CD4-positive, alpha-beta T cell treated with Interleukin-10 for 1 hour (primary cell): ENCODE results near the gene SETD7.

ENCODE experiments used
- DNase-seq: peaks from one replicate; pipeline ENCODE4 v3.0.0-alpha.2; 2020

SETD7 gene

DNA sequence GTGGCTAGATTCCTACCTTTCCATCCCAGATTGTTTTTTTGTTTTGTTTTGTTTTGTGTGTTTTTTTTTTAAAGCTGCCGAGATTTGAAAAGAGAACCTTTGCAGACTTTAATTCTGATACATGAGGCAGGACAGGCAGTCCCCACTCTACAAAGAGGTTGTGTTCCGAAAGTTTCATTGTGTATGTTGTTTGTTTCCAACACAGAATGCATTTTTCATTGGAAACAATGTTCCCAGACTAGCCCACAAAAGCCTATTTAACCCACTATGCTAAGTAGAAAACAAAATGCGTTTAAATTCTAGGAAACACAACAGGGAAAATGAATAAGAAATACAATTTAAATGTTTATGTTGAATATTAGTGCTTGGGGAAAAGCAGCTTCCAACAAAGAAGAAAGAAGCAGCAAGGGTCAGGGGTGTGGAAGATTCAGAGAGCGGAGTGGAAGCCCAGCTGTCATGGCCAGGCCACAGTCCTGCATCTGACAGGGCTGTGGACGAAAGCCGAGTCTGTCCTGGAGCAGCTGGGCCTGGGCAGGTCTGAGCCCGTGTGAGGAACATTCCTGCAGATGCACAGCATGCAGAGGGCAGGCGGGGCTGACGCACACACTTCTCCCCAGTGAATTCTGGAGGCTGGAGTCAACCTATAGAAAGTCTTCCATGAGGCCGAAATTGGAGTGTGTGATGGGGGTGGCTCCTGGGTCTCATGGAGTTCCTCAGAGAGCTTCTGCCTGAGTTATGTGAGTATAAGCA, 12.4 kb upstream of the SETD7 start:
- DNase-seq = no peak

DNA sequence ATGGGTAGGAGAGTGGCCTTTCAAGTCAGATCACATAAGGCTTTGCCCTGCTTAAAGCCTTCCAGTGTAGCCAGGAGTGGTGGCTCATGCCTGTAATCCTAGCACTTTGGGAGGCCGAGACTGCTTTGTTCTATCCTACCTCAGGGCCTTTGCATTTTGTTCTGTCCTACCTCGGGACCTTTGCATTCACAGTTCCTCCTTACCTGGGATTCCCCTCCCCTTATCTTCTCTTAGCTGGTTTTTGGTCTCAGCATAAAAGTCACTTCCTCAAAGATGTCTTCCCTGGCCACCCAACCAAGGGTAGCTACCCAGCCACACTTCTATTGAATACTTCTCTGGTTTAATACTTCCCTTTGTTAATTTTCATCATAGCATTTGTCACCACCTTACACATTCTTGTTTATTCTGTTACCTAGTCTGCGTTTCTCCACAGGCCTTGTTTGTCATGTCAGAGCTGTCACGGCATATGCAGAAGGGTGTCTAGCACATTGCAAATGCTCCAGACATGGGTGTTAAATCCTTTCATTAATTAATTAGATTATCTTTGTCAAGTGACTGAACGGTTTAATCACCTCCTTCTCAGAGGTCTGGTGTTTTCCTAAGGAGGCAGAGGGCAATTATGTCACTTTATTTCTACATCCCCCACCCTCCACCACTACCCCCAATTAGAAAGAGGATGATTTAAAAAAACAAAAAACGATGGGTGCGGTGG, 11.3 kb upstream of the SETD7 start:
- no peak for DNase-seq

DNA sequence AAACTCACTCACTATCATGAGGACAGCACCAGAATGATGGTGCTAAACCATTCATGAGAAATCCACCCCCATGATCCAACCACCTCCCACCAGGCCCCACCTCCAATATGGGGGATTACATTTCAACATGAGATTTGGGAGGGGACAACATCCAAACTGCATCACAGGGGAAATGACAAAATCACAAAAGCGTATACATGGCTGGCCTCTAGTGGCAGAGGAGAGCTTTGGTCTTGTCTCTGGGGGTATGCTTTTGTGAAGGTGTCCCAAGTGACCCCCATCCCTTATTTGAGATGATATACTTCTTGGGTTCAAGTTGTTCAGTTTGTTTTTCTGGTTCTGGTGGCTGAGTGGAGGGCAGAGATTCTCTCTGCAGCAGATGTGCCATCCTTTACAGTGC, 8.5 kb upstream of the SETD7 start:
- DNase-seq = peak; percentile 26

DNA sequence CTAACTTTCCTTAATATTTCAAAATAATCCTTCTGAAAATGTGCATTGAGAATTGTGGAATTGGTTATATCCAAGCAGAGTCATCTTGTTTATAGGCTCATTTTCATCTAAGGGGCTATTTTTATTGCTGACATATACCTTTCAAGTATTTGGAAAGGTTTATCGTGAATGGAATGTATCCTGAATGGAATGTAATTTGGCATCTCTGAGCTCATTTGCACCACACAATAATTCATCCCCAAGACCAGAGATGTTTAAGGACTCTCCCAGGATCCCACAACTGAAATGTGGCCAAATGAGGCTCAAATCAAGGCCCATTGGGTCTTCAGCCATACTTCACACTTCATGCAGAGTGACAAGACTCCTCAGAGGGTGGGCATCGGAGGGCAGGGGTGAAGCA, 7.5 kb upstream of the SETD7 start:
- DNase-seq = no peak

DNA sequence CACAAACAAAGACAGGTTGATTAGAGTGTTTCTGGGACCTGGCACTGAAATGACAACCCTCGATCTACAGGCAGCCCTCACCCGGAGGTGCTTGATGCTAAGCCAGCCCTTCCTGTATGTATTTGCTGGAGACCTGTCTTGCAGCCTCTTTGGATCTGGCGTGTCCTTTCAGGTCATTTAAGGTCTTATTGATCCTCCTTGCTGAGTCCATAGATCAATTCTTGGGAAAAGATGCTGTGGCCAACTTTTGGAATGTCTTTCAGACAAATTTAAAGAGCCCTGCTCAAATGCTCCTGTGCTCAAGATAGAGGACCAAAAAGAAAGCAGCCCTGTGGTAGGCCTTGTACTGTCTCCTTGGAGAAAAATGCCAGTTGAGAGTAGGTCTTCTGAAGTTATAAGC, 6.8 kb upstream of the SETD7 start:
- no peak for DNase-seq

DNA sequence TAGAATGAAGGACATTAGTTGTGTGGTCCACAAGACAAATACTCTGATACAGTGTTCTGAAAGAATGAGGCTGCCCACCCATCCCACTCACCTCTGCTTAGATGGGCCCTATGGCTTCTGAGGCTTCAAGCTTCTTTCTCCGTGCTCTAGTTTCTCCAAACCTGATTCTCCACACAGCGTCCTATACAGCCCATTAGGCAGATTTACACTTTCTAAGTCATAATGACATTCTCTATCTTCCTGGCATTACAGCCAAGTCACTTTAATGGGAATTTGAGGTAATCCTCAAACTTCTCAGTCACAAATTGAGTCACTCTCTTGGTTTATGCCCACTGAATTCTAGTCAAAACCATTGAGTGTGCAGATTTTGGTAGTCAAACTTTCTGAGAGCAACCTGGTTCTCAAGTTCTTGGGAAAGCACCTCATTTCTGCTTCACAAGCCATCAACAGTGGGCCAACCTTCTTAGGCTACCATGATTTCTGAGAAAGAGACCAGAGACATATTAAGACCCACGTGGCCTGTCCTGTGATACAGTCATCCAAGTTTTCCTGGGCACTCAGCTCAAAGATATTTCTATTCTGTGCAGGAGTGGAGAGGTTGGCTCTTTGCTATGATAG, 6.2 kb upstream of the SETD7 start:
- no peak for DNase-seq

DNA sequence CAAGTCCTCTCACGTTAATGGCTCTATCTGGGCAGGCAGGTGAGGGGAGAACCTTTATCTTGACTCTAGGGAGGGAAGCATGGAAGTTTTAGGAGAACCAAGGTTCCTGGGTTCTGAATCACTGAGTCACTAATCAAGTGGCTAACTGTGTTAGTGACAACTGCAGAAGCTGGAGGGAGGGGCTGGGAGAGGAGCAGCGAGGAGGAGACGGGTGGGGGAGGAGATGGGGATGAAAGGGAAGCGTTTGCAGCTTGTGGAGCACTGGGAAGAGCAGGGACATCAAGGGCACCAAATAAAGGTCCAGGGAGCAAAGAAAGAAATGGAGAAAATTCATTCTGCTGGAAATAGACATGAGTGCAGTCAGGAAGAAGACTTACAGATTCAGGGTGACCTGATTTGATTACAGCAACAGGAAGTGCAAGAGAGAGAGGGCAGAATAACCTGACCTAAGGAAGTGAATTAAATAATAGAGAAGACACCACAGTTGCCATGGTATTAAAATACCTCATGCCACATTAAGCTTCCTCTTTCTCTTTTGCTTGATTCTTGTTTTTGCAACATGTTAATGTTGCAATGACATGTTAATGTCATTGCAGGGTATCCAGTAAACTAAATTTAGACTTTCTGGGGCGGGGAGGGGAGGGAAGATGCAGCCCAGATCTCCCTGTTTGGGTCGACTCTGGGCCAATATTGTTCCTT, 4.5 kb upstream of the SETD7 start:
- peak; percentile 67 for DNase-seq

DNA sequence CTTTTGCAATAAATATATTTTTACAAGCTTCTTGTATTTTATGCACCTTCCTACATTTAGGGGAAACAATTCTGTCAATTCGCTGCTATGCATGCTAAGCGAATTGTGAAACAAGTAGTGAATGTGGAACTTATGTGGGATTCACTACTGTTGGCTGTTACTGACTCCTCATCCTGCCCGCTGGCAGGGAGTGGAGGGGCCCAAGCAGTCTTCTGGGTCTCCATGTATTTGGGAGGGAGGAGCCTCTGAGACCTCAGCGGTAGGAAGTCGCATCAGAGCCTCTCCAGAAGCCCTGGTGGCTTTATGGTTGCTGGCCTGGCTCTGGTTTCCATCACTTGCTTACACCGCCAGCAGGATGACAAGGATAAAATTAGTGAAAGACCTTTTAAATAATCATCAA, 3.7 kb upstream of the SETD7 start:
- DNase-seq = no peak

DNA sequence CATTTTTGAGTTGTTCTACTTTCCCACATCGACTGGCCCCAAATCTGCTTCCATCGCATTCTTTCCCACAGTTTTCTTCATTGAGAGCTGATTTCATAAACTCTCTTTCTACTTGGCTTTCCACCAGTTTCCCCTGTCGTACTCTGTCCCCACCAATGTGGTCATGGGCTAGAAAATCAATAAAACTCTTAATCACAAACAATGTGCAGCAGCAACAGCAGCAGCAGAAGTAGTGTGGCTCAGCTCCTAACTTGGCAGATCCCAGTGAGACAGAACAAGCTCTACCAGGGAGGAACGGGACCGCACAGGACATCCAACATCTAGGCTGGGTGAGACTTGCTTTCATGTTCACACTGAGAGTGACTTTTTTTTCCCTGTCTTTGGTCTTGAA, 3.1 kb upstream of the SETD7 start:
- DNase-seq = no peak

DNA sequence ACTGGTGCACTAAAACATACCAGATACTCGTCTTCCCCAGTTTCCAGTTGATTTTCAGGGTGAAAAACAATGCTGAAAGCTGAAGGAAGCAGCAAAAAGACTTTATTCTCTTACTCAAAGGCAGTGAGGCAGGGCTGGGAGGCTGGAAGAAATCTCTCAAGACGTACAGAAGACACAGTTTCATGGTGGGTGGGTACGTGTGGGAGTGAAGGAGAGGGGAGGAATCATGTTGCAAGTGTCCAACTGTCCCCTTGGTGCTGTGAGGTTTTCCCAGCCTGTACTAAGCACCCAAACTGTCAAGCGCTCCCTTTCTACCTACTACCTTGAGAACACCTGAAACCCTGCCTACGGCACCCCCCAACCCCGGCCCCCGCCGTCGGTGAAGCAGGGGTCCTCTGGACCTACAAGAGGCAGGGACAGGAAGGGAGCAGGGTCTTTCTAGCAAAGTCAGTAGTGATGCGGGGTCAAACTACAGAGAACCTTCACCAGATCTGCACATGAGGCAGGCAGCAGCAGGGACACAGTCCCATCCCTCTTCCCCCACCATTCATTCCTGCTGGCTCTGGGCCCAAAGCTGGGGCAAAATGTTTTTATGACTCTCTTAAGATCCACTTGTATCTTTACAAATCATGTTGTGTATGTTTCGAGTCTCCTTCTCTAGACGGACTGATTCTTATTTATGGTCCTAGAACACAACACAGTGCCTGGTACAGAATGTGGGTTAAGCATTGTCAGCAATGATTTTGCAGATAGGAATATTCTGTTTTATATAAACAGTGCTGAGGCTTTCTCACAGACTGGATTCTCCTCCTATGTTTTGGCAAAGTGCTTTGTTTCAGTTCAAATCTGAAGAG, 2.4 kb upstream of the SETD7 start:
- no peak for DNase-seq

DNA sequence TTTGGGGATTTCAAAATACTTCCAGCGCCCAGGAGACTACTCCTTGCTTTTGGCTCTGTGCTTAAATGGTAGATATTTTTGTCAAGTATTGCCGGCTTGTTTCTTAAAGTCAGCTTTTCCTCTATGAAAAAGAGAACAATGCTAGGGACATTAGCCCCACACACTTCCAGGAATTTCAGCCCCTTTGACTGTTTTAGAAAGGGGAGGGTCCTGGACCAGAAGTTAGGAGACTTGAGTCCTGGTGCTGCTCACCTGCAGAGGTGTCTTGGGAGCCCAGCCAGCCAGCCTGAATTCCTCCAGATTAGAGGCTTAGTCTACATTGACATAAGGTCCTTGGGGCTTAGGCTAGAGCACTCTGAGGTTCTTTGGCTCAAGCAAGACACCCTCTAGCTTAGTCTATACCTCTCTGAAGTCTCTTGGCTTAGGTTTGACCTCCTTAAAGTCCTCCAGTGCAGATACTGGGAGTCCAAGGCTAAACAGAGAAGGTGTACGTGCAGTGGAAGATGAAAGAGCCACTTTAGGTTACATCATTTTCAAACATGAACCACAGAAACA, 1.6 kb upstream of the SETD7 start:
- DNase-seq = peak; percentile 10

DNA sequence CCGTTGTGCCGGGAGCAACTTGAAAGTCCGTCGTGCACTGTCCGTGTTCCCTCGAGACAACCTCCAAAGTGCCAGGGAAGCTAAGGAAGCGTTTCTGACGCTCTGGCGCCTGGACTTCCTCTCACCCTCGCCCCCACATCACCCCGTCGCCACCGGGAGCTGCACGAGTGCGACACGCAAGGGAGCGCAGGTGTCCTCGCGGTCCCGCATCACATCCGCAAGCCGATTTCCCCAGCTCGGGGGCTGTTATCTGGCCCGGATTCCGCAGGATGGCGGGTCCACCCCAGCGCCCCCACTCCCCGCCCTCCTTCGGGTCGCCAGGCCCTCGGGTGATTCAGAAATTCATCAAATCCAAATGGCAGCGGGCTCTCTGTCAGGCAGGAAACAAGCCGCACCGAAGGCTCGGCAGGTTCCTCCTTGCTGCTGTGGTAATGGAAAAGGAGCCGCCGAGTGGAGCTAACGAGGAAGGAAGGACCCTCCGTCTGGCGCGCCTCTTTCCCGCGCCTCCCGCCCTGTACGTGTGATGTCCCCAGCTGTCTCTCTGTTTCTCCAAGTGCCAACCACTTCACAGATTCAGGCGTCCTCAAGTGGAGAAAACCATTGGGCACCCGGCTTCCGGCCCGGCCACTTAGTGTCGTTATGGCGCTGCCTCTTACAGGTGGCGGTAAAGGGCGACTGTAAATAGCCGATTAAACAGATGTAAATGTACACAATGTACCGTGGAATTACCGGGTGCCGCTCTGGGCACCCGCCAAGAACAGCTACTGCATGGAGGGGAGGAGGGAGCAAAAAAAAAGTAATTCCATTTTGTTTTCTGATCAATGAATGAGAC, 921 bp upstream of the SETD7 start:
- peak; percentile 68 for DNase-seq

DNA sequence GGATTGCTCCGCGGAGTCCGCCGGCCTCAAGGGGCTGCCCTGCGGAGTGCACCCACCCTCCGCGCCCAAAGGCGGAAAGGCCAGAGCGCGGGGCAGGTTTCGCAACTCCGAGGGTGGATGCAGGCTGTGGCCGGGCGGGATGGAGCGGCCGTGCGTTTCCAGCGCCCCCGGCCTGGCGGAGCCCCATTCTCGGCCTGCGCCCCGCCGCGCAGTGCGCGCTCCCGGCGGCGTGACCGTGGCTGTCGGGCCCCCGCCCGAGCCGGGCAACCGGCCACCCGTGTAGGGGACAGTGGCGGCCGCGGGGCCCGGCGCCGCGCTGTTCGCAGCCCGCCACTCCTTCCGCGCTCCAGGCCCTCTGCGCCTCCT, 331 bp downstream of the SETD7 start:
- no peak for DNase-seq

DNA sequence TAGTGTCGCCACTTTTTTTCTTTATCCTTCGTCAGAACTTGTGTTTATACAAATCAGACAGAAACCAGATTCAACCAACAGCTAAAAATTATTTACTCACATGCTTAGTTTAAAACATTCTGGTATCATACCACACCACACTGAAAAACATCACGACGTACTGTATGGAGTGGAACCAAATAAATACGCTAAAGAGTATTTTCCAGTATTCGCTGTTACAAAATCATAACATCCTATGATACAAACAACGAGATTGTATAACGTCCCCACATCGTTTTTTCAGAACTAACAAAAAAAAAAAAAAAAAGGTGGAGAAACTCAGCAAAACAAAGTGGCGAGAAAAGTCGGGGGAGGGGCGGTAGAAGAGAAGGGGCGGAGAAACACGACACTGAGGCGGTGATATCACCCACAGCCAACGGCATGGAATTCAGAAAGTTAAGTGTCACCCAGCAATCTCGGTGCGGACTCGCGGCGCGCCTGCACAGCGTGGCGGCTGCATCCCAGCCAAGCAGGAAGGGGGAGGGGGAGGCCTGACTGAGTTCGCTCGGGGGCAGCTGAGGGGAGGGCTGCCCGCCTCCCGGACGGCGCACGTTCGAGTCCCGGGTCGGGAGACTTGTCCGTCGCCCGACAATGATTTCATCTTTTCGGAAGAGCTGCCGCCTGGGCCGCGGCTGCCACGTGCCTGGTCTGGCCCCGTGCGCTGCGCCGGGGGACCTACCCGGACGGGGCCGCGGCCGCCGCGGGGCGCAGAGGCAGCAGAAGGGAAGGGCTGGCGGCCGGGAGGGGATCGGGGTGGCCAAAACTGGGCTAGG, 920 bp downstream of the SETD7 start:
- peak; percentile 90 for DNase-seq

DNA sequence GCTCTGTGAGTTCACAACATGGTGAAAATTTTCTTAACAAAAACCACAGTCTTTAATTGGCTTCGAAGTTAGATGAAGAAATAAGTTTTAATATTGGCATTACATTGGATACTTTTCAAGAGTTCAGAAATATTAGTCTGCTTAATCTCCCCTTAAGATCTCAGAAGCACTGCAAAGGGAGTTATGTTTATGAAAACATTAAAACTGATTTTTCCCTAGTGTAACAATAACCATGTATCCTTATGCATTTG, 1.5 kb downstream of the SETD7 start:
- no peak for DNase-seq

DNA sequence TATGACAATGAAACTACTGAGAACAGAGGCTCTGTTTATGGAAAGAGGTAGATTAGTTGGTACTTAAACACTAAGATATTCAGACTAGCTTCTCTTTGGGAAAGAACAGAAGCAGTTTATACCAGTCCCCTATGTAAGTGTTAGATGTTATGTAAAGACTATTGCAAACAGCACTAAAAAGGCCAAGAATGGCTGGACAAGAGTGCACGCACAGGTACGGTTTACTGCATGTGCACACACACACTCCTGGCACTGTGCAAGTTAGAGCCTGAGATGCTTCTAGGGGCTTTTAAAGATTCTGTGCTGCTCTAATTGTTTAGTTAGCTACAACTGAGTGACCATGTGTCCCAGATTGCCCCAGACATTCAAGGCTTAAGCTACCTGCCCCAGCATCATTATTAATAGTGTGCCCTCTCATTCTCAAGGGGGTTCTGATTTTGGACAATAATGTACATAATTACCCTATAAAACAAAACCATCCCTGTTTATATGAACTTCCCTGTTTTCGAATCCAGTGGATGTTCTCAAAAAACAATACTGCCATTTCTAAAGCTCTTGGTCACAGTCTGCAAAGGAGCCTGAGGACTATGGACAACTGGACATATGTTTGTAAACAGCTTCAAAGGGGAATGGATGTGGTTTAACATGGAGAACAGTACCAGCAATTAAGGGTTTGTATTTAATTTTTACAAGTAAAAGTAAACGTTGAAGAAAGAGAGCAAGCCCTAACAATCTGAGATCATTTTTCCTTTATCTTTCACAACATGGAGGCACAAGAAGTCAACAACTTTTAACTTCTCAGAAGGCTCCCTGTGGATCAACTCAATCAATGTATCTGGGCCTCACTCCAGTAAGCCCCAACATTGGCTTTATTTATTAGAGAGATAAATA, 2.0 kb downstream of the SETD7 start:
- no peak for DNase-seq

DNA sequence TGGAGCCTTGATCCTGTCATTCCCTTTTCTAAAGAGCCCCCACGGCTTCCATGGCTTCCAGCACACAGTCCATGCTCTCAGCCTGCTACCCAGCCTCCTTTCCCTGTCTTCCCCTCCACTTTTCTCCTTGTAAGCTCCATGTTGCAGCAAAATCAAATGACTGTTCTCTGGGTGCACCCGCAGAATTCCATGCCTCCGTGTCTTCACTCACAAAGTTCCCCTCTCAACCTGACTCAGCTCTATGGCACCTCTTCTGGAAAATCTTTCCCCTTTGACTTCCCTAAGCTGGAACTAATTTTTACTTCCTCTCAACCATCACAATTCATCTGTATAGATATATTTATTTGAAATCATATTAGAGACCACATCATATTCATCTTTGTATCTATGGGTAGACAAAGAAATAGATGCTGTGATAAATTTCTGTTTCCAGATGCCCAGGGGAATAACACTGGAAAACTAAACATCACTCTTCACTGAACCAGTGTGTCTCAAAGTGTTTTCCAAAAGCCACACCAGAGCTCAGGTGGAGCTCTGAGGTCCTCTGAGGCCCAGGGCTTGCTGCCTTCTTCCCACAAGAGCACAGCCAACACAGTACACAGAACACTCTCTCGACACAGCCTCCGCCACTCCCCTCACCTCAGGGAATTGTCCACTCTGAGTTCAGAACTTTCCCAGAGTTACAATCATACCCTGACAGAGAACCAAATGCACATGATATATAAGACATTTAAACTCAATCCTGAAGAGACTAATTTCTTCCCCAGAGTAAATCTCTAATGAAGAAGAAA, 3.3 kb downstream of the SETD7 start:
- no peak for DNase-seq

DNA sequence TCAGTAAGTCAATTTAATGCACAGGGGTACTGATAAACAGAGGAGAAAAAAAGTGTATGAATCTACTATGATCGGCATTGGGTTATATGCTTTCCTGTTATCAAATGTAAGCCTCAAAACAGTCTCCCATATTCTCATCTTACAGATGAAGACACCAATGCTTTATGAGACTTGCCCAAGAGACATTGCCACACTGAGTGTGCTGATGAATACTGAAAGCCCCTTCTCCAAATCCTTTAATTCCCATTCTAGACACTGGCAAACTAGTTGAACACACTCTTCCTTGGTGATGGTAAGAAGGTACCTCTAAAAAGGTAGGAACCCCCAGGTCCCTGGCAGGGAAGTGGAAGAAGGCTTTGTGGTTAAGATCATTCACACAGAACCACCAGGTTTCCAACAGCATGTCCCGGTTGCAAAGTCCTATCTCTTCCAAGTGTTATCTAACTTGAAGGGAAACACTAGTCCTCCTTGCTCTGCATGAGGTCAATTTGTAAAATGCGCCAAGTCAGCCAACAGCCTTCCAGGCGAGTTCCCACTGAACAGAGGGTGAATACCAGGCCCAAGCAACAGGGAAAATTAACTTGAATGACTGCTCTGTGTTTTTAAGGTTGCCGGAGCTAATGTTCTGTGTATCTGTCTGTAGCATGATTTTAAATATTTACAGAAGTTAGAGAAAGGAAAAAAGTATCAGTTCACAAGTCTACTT, 5.1 kb downstream of the SETD7 start:
- no peak for DNase-seq
